ENCODE data around the gene RNU7-1.
"Not testable (repeated sequence)": the region's sequence is repeated elsewhere in the genome, so short reads cannot be mapped to it uniquely, and the experiment has no call there.

The RNU7-1 gene

DNA sequence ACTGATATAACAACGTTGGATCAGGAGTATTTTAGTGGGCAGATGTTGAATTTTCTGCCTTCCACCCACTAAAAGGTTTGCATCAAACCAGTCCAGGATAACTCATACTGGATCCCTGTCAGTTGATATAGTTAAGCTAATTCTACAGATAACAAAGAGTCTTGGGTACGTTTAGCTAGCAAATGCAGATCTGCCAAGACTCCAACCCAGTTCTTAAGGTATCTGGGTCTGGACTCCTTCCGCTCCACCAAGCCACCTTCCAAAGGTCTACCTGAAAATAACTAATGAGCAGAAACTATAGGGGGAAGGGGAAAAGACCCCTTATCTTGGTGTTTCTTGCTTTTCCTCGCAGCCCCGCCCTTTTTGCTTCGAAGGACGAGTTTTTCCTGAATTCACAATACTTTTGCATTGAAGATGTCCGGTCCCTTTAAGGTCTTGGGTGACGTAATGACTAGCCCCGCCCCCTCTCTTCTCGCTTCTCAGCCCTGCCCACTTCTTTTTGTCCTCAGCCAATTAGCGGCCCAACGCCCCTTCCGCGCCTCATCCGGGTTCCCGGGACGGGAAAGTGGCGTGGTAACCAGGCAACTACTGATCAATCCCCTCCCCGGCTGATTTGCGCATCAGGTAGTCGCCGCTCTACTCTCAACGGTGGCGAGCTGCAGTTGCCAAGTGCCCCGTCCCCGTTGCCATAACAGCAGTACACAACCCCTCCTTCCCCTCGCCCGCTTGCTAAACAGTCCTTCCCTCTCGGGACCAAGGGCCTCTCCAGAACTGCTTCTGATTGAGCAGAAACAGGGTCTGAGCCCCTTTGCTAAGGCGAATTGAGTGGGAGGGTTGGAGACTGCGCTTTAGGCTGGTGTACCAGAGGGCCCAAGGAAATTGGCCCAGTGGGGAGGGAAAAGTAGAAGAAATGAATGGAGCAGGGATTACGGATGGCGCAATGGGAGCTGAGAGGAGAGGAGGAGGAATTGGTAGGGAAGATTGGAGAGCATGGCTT, 39.0 kb upstream of the RNU7-1 start, which contains the start of gene LRRC23:
Gene LRRC23, plus strand, starts transcription at position 543 of the 997 bp plus-strand sequence. CDS start 812 bp downstream, outside the sequence.
- TF ChIP-seq, protein P1, sequence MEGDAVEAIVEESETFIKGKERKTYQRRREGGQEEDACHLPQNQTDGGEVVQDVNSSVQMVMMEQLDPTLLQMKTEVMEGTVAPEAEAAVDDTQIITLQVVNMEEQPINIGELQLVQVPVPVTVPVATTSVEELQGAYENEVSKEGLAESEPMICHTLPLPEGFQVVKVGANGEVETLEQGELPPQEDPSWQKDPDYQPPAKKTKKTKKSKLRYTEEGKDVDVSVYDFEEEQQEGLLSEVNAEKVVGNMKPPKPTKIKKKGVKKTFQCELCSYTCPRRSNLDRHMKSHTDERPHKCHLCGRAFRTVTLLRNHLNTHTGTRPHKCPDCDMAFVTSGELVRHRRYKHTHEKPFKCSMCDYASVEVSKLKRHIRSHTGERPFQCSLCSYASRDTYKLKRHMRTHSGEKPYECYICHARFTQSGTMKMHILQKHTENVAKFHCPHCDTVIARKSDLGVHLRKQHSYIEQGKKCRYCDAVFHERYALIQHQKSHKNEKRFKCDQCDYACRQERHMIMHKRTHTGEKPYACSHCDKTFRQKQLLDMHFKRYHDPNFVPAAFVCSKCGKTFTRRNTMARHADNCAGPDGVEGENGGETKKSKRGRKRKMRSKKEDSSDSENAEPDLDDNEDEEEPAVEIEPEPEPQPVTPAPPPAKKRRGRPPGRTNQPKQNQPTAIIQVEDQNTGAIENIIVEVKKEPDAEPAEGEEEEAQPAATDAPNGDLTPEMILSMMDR (conservative IDR thresholded peaks at IDR 0.05): no peak
- H3K27ac ChIP-seq: peak within 1 kb of the TSS; percentile 67

DNA sequence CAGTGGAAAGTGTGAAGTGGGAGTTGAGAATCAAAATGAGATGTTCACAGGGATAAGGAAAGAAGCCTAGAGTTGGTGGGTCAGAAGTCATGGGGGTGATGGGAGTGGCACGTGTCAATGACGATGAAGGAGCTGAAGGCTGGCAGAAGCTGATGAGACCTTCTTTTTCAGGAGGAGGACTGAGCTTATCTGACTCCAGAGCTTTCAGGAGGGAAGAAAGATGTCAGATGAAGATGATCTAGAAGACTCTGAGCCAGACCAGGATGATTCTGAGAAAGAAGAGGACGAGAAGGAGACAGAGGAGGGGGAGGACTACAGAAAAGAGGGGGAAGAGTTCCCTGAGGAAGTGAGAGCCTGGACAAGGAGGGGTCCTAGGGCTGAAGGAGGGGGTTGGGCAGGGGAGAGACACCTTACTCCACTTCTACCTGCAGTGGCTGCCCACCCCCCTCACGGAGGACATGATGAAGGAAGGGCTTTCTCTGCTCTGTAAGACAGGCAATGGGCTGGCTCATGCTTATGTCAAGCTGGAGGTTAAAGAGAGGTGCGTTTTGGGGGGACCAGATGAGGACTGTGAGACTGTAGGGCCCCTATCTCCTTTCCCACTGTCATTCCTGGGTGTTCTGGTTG, 38.1 kb upstream of the RNU7-1 start:
- H3K27ac ChIP-seq: peak overlapping the region; percentile 67
- TF ChIP-seq, protein P1 (conservative IDR thresholded peaks at IDR 0.05): no peak

DNA sequence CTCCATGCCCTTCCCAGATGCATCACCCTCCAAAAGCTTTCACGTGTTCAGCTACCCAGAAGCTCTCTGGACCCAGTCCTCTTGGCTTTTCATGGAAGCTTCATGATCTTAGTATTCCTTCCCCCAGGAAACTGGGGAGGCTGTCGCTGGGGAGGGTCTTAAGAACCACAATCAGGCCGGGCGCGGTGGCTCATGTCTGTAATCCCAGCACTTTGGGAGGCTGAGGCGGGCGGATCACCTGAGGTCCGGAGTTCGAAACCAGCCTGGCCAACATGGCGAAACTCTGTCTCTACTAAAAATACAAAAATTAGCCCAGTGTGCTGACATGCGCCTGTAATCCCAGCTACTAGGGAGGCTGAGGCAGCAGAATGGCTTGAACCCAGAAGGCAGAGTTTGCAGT, 35.5 kb upstream of the RNU7-1 start:
- not testable (repeated sequence) for H3K27ac ChIP-seq

DNA sequence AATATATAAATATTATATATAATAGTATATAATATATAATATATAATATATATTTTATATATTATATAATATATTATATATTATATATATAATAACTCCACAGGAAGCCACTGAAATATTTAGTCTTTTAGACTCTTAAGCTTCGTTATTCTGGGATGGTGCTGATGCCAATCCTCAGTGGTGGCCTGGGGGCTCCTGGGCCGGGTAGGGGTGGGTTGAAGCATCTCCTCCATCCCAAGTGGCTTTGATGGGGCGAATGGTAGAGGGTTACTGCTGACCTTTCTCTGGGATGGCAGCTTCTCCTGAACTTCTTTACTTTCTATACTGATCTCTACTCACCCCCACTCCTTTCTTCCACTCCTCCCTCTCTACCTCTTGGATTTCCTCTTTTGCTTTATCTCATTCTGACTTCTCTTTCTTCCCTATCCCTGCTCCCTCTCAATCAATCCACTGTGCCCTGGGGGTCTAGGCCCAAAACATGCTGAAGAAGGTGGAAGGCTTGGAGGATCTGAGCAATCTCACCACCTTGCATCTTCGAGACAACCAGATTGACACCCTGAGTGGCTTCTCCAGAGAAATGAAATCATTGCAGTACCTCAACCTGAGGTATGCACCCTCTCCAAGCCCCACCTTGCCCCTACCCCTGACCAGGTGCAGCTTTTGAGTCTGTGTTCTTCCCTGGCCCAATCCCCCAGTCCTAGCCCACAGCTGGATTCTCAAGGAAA, 34.0 kb upstream of the RNU7-1 start:
- TF ChIP-seq, protein P1 (conservative IDR thresholded peaks at IDR 0.05): no peak

DNA sequence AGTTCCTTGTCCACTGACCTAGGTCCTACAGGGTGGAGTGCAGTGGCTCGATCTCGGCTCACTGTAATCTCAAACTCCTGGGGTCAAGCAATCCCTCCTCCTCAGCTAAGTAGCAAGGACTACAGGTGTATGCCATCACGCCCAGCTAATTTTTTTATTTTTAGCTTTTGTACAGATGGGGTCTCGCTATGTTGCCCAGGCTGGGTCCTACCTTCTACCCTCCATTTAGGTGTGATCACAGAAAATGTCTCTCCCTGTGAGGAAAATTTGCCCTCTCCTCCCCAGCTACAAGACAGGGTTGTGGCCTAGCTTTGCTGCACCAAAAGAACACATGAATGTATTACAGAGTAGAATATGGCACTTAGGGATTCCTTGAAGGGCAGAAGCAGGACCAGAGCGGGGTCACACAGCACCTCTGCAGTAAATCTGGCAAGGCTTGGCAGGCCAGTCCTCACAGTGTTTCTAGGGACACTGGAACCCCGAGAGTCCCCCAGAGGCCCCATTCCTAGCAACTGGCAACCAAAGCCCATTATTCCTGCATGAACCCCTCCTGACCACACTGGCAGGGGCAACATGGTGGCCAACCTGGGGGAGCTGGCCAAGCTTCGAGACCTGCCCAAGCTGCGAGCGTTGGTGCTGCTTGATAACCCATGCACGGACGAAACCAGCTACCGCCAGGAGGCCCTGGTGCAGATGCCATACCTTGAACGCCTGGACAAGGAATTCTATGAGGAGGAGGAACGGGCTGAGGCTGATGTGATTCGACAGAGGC, 31.3 kb upstream of the RNU7-1 start:
- no peak overlapping the region for H3K27ac ChIP-seq
- TF ChIP-seq, protein P1 (conservative IDR thresholded peaks at IDR 0.05): no peak

More for the DNA sequence above, 34.0 kb upstream of the RNU7-1 start:
- no peak overlapping the region for H3K27ac ChIP-seq

DNA sequence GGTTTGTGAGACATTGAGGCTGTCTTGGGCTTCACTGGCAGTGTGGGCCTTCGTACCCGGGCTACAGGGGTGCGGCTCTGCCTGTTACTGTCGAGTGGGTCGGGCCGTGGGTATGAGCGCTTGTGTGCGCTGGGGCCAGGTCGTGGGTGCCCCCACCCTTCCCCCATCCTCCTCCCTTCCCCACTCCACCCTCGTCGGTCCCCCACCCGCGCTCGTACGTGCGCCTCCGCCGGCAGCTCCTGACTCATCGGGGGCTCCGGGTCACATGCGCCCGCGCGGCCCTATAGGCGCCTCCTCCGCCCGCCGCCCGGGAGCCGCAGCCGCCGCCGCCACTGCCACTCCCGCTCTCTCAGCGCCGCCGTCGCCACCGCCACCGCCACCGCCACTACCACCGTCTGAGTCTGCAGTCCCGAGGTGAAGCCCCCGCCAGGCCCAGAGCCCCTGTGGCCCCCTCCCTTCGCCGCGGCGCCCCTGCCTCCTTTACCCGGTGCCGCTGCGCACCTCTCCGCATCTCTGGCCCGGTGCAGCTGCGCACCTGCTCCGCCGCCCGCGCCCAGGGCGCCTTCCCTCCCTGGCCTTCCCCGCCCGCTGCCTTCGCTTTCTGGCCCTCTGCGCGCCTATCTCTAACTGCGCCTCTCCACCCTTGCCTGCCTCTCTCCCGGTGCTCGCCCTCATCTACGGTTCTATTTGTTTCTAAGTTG, 29.2 kb upstream of the RNU7-1 start, which contains the start of gene ENO2:
Gene ENO2, plus strand, starts transcription at position 335 of the 701 bp plus-strand sequence. CDS start 1,253 bp downstream, outside the sequence.
- H3K27ac ChIP-seq: peak within 1 kb of the TSS; percentile 68
- TF ChIP-seq, protein P1 (conservative IDR thresholded peaks at IDR 0.05): no peak
